Measurements from ENCODE around the gene PRLR. TPM values are rescaled to one million over a fixed set of nuclear protein-coding genes. Genes with fewer than 3 reads are reported as not detected.
"Not testable (repeated sequence)": the region's sequence is repeated elsewhere in the genome, so short reads cannot be mapped to it uniquely, and the experiment has no call there.

The PRLR gene
- total and polyA plus RNA-seq, 9 of the 15 experiments (the other 6 are each of a cell fraction or from before 2014, with no cell fraction given): 0.02 TPM; not detected in 8

- TF ChIP-seq NEUROD1 (IDR thresholded peaks at IDR 0.05; ENCODE audit: borderline replicate concordance, low read depth, low read length, partially characterized antibody) (no peak), ZNF699 (CRISPR knock-in tag; IDR thresholded peaks at IDR 0.05; ENCODE audit: insufficient replicate concordance) (no peak), YBX1 (IDR thresholded peaks at IDR 0.05) (no peak), ESRRA (IDR thresholded peaks at IDR 0.05; ENCODE audit: borderline replicate concordance, low read depth) (no peak), NCOA2 (IDR thresholded peaks at IDR 0.05; ENCODE audit: partially characterized antibody in 2 of 2) (no peak), TEAD4 (IDR thresholded peaks at IDR 0.05; ENCODE audit: low read length) (no peak), TEAD4 (CRISPR knock-in tag; IDR thresholded peaks at IDR 0.05; ENCODE audit: borderline replicate concordance) (no peak)
- Histone ChIP-seq H3K9me3 (replicated peaks; ENCODE audit: control insufficient read depth, insufficient read depth, low read depth, low read length) (no peaks in the 10 kb centered on the region), H3K9me1 (ENCODE audit: control insufficient read depth, insufficient read depth, low read length) (no peaks in the 10 kb centered on the region), H2AFZ (ENCODE audit: low read depth, low read length) (no peak overlapping the region), H3K79me2 (ENCODE audit: control insufficient read depth, insufficient read depth, low read length) (no peaks in the 10 kb centered on the region), H3K9ac (ENCODE audit: insufficient read depth in 1 of 2, low read depth in 2 of 2, low read length in 2 of 2) (no peak overlapping the region), H3K4me3 (no peak overlapping the region), H3K36me3 (ENCODE audit: control insufficient read depth, insufficient read depth, low read length) (no peaks in the 10 kb centered on the region), H3K27me3 (ENCODE audit: control insufficient read depth in 2 of 2, insufficient read depth in 2 of 2, low read length in 2 of 2) (no peaks in the 10 kb centered on the region), H3K4me1 (replicated peaks in 1 of 2; ENCODE audit: control insufficient read depth in 2 of 2, insufficient read depth in 2 of 2, low read length in 2 of 2) (no peaks in the 10 kb centered on the region), H4K20me1 (replicated peaks; ENCODE audit: control insufficient read depth, insufficient read depth, low read length) (no peaks in the 10 kb centered on the region), H3K4me2 (ENCODE audit: insufficient read depth, low read length) (no peak overlapping the region), H3K27ac (ENCODE audit: extremely low read depth, low read depth, low read length) (no peak overlapping the region)
- intact Hi-C loops (cut with micrococcal nuclease) (no loop called here), in situ Hi-C loops (cut with MboI) (no loop called here)
- FAIRE-seq: no peak
- ATAC-seq: no peak
- BruUV-seq (replicated peaks): no TSS peak
- ChIA-PET CTCF (ENCODE audit: low intra/inter-chr PET ratio) (no interaction called here), POLR2A (interaction anchor here (0.6 kb wide), 1 partner anchor 16 kb away, joined by 3 read pairs; no protein-coding TSS in a partner anchor)
- no peak for DNase-seq (ENCODE audit: extremely low read depth in 1 of 4, low spot score in 3 of 4)
- 0% methylated on average over 4 of the region's 4 CpGs for WGBS (ENCODE audit: insufficient coverage, low coverage, missing lambda C conversion rate)
Observed at GRCh38 chr5:35112300-35112699, 118.0 kb downstream of the PRLR start.

- H3K36me3 ChIP-seq (ENCODE audit: control insufficient read depth, insufficient read depth, low read length); H4K20me1 ChIP-seq (replicated peaks; ENCODE audit: control insufficient read depth, insufficient read depth, low read length); DNase-seq (ENCODE audit: extremely low read depth in 1 of 4, low spot score in 3 of 4); ATAC-seq; H2AFZ ChIP-seq (ENCODE audit: low read depth, low read length); in situ Hi-C loops (cut with MboI); H3K9me1 ChIP-seq (ENCODE audit: control insufficient read depth, insufficient read depth, low read length); H3K4me1 ChIP-seq (replicated peaks in 1 of 2; ENCODE audit: control insufficient read depth in 2 of 2, insufficient read depth in 2 of 2, low read length in 2 of 2); FAIRE-seq; H3K4me3 ChIP-seq; intact Hi-C loops (cut with micrococcal nuclease); H3K27ac ChIP-seq (ENCODE audit: extremely low read depth, low read depth, low read length); H3K79me2 ChIP-seq (ENCODE audit: control insufficient read depth, insufficient read depth, low read length); H3K9me3 ChIP-seq (replicated peaks; ENCODE audit: control insufficient read depth, insufficient read depth, low read depth, low read length); BruUV-seq (replicated peaks); POLR2A ChIA-PET; H3K9ac ChIP-seq (ENCODE audit: insufficient read depth in 1 of 2, low read depth in 2 of 2, low read length in 2 of 2); H3K27me3 ChIP-seq (ENCODE audit: control insufficient read depth in 2 of 2, insufficient read depth in 2 of 2, low read length in 2 of 2); CTCF ChIA-PET (ENCODE audit: low intra/inter-chr PET ratio); H3K4me2 ChIP-seq (ENCODE audit: insufficient read depth, low read length): not testable (repeated sequence)
- 0% methylated on average over 11 of the region's 11 CpGs for whole genome bisulfite sequencing (ENCODE audit: insufficient coverage, low coverage, missing lambda C conversion rate)
Observed at GRCh38 chr5:35104550-35104949, 125.7 kb downstream of the PRLR start.

Data from K562 (cell line).